Left lung (tissue), 10 donors: ENCODE results near the gene C10orf71. TPM values are rescaled to one million over a fixed set of nuclear protein-coding genes. Genes with fewer than 3 reads are reported as not detected.

Source experiments
- ATAC-seq: fragments of 200-7000 bp; cut with Tn5 transposase; one replicate; pipeline ENCODE4 v1.9.1; 2020; ENCODE audit warnings: moderate library complexity
- DNase-seq, 4 donors: peaks; one replicate each; pipeline ENCODE4 v3.0.0-alpha.2; 2013 to 2020
- H3K27ac ChIP-seq, 2 donors: fragments of 200-600 bp; sonication (generic) in 1 of 2; one replicate each; pipeline versions ENCODE4 v1.5.0 to v1.8.0; 2020 to 2021
- H3K27me3 ChIP-seq, 2 donors: fragments of 200-600 bp; sonication (generic) in 1 of 2; one replicate each; pipeline versions ENCODE4 v1.5.0 to v1.8.0; 2020 to 2021
- H3K36me3 ChIP-seq, 2 donors: fragments of 200-600 bp; sonication (generic) in 1 of 2; one replicate each; pipeline versions ENCODE4 v1.5.0 to v1.8.0; 2020 to 2021
- H3K4me1 ChIP-seq, 2 donors: fragments of 200-600 bp; one replicate each; pipeline ENCODE4 v1.8.0; 2021
- H3K4me3 ChIP-seq, 2 donors: fragments of 200-600 bp; sonication (generic) in 1 of 2; one replicate each; pipeline versions ENCODE4 v1.5.0 to v1.8.0; 2020 to 2021; ENCODE audit warnings: mild to moderate bottlenecking in 1 of 2
- H3K9me3 ChIP-seq, 2 donors: fragments of 200-600 bp; sonication (generic) in 1 of 2; one replicate each; pipeline versions ENCODE4 v1.5.0 to v1.8.0; 2020 to 2021
- CTCF ChIP-seq, 2 donors: fragments of 200-600 bp; sonication (generic) in 1 of 2; IDR thresholded peaks; one replicate each; pipeline versions ENCODE4 v1.5.0 to v1.8.0; 2021; ENCODE audit warnings: antibody characterized with exemption in 2 of 2
- intact Hi-C, 2 donors: fragments of 100-400 bp; cut with DNase I; formaldehyde crosslinking; loops; one replicate each; pipeline versions ENCODE4 v1.11.2 to v1.14.2; 2022
- polyA plus RNA-seq, 6 donors: library from polyadenylated mRNA; unstranded; fragments of 120-200 nt; gene quantifications; one replicate each; pipeline ENCODE4 v1.2.1, GENCODE V29; 2013; ENCODE audit not compliant: insufficient read length in 6 of 6
- total RNA-seq, 2 donors: library from RNA; stranded (reverse); fragmentation: NEBNext Ultra II Directional; extraction: Animal tissue kit (Norgen Biotek cat#: 25700); gene quantifications; one replicate each; pipeline ENCODE4 v1.2.1, GENCODE V29; 2021
- donor health status: DM: no; HTN: yes; CAD: no.
- donor health status: DM: no; HTN: no; CAD: no.

The C10orf71 gene
- total and polyA plus RNA-seq, 8 donors: not detected

DNA sequence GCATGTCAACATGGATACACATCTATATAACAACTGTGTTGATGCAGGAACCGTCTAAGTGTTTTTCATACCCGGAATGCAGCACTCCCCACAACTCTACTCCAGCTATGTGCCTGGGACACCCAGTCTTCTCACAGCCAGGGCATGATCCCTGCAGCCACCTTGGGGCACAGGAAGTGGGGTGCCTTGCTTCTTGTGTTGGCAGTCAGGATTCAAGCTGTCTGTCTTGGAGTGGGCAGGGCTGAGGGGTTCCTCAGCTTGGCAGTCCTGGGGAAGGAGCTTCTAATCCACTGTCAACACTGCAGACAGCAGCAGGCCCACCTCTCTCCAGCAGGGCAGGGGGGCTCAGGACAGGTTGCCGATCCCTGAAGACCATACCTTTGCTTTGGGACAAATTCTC, 55.6 kb downstream of the C10orf71 start:
- ATAC-seq: no peak
- H3K9me3 ChIP-seq: peaks cover 0 to 14% of the 10 kb centered on the region in 2 donors
- intact Hi-C loops: no loop called here

GRCh38 chr10:49355221-49355620, 56.3 kb downstream of the C10orf71 start:
- peaks cover under 1 to 11% of the 10 kb centered on the region in 2 donors for H3K4me1 ChIP-seq
- intact Hi-C loops: no loop called here
- no peak overlapping the region for H3K4me3 ChIP-seq

More for the DNA sequence above, 55.6 kb downstream of the C10orf71 start:
- Histone ChIP-seq H3K36me3 (no peaks in the 10 kb centered on the region), H3K27me3 (no peaks in the 10 kb centered on the region), H3K4me1 (peaks cover 0 to 4% of the 10 kb centered on the region in 2 donors), H3K4me3 (no peak overlapping the region), H3K27ac (no peak overlapping the region)
- no peak for DNase-seq
- TF ChIP-seq CTCF (IDR thresholded peaks at IDR 0.05): no peak

DNA sequence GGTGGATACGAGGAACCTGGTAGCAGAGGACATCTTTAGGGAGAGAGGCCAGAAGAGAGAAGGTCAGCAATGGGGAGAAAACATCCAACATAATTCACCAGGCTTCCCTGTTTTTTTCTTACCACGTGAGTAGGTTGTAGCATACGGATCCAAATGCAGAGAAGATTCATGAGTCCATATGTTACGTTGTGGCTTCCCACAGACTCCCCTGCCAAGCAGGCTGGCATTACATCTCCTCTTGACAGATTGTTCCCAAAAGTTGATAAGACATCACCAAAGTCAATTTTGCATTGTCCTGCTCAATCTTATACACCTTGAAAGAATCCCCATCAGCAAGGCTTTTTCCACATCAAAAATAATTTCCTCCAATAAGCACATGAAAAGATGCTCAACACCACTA, 57.2 kb downstream of the C10orf71 start:
- intact Hi-C loops: no loop called here

More at GRCh38 chr10:49355221-49355620, 56.3 kb downstream of the C10orf71 start:
- peaks cover 0 to 8% of the 10 kb centered on the region in 2 donors for H3K9me3 ChIP-seq
- ATAC-seq (no peak), DNase-seq (no peak)
- no peak for TF ChIP-seq CTCF (IDR thresholded peaks at IDR 0.05)
- H3K27me3 ChIP-seq: no peaks in the 10 kb centered on the region
- H3K36me3 ChIP-seq: no peaks in the 10 kb centered on the region
- H3K27ac ChIP-seq: no peak overlapping the region

DNA sequence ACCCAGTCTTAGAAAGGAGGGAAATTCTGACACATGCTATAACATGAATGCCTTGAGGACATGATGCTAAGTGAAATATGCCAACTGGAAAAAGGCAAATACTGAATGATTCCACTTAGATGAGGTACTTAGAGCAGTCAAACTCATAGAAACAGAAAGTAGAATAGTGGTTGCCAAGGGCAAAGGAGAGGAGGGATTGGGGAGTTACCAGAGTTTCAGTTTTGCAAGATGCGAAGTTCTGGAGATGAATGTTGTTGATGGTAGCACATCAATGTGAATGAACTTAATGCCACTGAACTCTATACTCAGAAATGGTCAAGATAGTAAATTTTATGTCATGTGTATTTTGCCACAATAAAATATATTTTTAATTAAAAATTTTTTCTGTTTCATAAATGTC, 58.0 kb downstream of the C10orf71 start:
- DNase-seq: no peak
- Histone ChIP-seq H3K9me3 (peaks cover 0 to 4% of the 10 kb centered on the region in 2 donors), H3K27ac (no peak overlapping the region), H3K36me3 (no peaks in the 10 kb centered on the region), H3K27me3 (no peaks in the 10 kb centered on the region), H3K4me3 (no peak overlapping the region), H3K4me1 (peaks cover 2 to 13% of the 10 kb centered on the region in 2 donors)
- intact Hi-C loops: no loop called here
- ATAC-seq: no peak
- no peak for TF ChIP-seq CTCF (IDR thresholded peaks at IDR 0.05)

More for the DNA sequence above, 57.2 kb downstream of the C10orf71 start:
- H3K9me3 ChIP-seq: peaks cover 0 to 4% of the 10 kb centered on the region in 2 donors
- no peak overlapping the region for H3K27ac ChIP-seq
- TF ChIP-seq CTCF (IDR thresholded peaks at IDR 0.05): no peak
- H3K36me3 ChIP-seq: no peaks in the 10 kb centered on the region
- no peaks in the 10 kb centered on the region for H3K27me3 ChIP-seq
- ATAC-seq (no peak), DNase-seq (no peak)
- H3K4me3 ChIP-seq: no peak overlapping the region
- H3K4me1 ChIP-seq: peaks cover 2 to 13% of the 10 kb centered on the region in 2 donors

GRCh38 chr10:49357910-49358309, 58.9 kb downstream of the C10orf71 start:
- H3K27me3 ChIP-seq: no peaks in the 10 kb centered on the region
- no peak for ATAC-seq
- peaks cover 0 to 4% of the 10 kb centered on the region in 2 donors for H3K9me3 ChIP-seq
- DNase-seq: no peak
- H3K4me1 ChIP-seq: peaks cover 2 to 16% of the 10 kb centered on the region in 2 donors
- intact Hi-C loops: no loop called here
- no peak overlapping the region for H3K4me3 ChIP-seq
- no peak overlapping the region for H3K27ac ChIP-seq
- TF ChIP-seq CTCF (IDR thresholded peaks at IDR 0.05): no peak
- no peaks in the 10 kb centered on the region for H3K36me3 ChIP-seq
